Nephron progenitor cell (in vitro differentiated cells): ENCODE results near the gene RNF103.

Source experiments
- DNase-seq: peaks from one replicate; pipeline ENCODE4 v3.0.0; 2021
- H3K27ac Mint-ChIP-seq: 2 replicates; pipeline ENCODE4 v1.8.0; 2021; ENCODE audit warnings: mild to moderate bottlenecking, moderate library complexity, mixed read lengths
- H3K27me3 Mint-ChIP-seq: 2 replicates; pipeline ENCODE4 v1.8.0; 2021; ENCODE audit warnings: mild to moderate bottlenecking, low read depth, mixed read lengths; ENCODE audit not compliant: poor library complexity
- H3K36me3 Mint-ChIP-seq: 2 replicates; pipeline ENCODE4 v1.8.0; 2021; ENCODE audit warnings: low read depth, mixed read lengths
- H3K4me1 Mint-ChIP-seq: 2 replicates; pipeline ENCODE4 v1.8.0; 2021; ENCODE audit warnings: mixed read lengths
- H3K4me3 Mint-ChIP-seq: 2 replicates; pipeline ENCODE4 v1.8.0; 2021; ENCODE audit warnings: mild to moderate bottlenecking, moderate library complexity, mixed read lengths
- H3K9me3 Mint-ChIP-seq: 2 replicates; pipeline ENCODE4 v1.8.0; 2021; ENCODE audit warnings: mild to moderate bottlenecking, moderate library complexity, mixed read lengths
- TF ChIP-seq, protein P1 (sequence below): fragments of 200-600 bp; sonication (generic); IDR thresholded peaks from 2 replicates; pipeline ENCODE4 v1.5.0; 2021; ENCODE audit warnings: antibody characterized with exemption

The RNF103 gene

DNA sequence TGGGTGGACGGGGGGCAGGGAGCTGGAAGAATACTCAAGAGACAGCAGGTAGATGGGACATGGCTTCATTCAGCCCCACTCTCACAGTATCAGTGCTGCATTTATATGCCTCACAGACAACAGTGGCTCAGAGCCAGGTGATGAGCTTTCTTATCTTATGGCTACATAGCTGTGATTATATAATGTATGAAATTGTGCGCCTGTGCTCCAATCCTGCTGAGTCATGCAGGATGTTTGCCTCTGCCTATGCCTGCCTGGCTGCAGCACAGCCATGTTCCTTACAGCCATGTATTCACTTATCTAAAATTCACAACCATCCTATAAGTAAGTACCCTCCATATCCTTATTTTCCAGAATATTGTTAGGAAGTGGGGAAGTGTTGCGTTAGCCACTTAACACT lies 37.7 kb upstream of the RNF103 start:
- Mint-ChIP-seq H3K9me3 (peaks cover 52% of the 10 kb centered on the region), H3K4me1 (no peaks in the 10 kb centered on the region), H3K27me3 (no peaks in the 10 kb centered on the region), H3K4me3 (no peak overlapping the region), H3K36me3 (peaks cover 28% of the 10 kb centered on the region), H3K27ac (no peak overlapping the region)
- TF ChIP-seq, protein P1, sequence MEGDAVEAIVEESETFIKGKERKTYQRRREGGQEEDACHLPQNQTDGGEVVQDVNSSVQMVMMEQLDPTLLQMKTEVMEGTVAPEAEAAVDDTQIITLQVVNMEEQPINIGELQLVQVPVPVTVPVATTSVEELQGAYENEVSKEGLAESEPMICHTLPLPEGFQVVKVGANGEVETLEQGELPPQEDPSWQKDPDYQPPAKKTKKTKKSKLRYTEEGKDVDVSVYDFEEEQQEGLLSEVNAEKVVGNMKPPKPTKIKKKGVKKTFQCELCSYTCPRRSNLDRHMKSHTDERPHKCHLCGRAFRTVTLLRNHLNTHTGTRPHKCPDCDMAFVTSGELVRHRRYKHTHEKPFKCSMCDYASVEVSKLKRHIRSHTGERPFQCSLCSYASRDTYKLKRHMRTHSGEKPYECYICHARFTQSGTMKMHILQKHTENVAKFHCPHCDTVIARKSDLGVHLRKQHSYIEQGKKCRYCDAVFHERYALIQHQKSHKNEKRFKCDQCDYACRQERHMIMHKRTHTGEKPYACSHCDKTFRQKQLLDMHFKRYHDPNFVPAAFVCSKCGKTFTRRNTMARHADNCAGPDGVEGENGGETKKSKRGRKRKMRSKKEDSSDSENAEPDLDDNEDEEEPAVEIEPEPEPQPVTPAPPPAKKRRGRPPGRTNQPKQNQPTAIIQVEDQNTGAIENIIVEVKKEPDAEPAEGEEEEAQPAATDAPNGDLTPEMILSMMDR, result no peak
- no peak for DNase-seq

DNA sequence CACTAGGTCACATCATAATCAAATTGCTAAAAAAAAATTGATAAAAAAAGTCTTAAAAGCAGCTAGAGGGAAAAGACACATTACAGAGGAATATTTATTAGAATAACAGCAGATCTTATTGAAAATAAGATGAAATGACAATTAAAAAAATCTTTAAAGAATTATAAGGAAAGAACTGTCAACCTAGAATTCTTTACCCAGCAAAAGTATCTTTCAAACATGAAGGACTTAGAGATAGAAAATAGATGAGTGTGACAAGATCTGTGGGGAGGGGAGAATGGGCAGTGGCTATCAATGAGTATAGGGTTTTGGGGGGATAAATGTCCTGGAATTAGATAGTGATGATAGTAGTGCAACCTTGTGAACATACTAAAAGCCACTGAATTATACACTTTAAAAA lies 26.5 kb upstream of the RNF103 start:
- DNase-seq, result no peak
- Mint-ChIP-seq H3K27ac (no peak overlapping the region), H3K4me3 (no peak overlapping the region), H3K27me3 (no peaks in the 10 kb centered on the region), H3K9me3 (peaks cover 24% of the 10 kb centered on the region), H3K4me1 (no peaks in the 10 kb centered on the region), H3K36me3 (peaks cover 12% of the 10 kb centered on the region)
- TF ChIP-seq, protein P1, result no peak

DNA sequence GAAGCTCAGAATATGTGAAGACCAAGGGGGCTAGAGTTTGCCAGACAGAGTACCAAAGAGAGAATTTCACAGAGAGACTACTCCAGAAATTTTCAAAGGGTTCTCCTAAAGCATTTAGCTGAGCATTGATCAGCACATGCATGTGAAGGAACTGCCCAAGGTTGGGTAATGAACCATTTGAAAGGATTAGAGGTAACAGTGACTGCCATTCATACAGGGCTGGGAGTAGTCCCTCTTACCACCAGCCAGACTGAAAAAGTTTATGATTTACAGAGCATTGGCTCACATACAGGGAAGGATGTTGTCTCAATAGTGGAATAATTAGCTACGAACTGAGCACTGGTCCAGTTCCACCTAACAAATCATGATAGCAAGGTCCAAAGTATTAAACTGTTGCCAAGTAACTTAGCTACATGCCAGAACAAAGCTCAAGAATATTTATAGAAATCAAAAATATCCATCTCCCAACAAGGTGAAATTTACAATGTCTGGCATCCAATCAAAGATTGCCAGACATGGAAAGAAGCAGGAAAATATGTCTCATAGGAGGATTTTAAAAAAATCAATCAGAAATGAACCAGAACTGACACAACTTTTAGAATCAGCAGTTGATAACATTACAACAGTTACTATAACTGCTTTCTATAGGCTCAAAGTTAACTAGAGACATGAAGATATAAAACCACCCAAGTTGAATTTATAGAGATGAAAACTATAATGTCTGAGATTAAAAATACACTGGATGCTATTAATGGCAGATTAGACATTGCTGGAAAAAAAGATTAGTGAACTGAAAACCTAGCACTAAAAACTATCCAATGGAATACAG lies 25.7 kb upstream of the RNF103 start:
- H3K36me3 Mint-ChIP-seq, result peaks cover 12% of the 10 kb centered on the region
- H3K9me3 Mint-ChIP-seq, result peaks cover 24% of the 10 kb centered on the region
- no peaks in the 10 kb centered on the region for H3K27me3 Mint-ChIP-seq
- no peak for DNase-seq
- H3K4me3 Mint-ChIP-seq, result no peak overlapping the region
- H3K27ac Mint-ChIP-seq, result no peak overlapping the region
- TF ChIP-seq, protein P1, result no peak
- H3K4me1 Mint-ChIP-seq, result no peaks in the 10 kb centered on the region

DNA sequence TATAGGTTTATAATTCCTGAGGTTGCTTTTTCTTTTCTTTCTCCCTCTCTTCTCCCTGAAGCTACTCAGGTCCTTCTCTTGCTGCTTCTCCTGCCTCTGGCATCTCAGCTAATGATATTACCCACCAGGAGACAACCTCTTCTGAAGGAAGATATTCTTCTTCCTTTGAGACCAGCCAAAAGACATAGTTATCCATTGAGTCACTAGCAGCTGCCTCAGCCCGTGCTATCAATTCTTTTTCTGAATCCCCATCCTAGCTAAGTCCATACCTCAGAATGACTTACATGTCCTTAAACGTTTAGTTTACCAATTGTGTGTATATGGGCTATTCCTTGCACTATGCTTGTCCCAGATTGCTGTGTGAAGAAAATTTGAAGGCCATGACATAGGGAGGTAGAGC lies 25.0 kb upstream of the RNF103 start:
- H3K4me3 Mint-ChIP-seq, result no peak overlapping the region
- no peaks in the 10 kb centered on the region for H3K27me3 Mint-ChIP-seq
- H3K9me3 Mint-ChIP-seq, result peaks cover 27% of the 10 kb centered on the region
- no peaks in the 10 kb centered on the region for H3K4me1 Mint-ChIP-seq
- H3K36me3 Mint-ChIP-seq, result peaks cover 12% of the 10 kb centered on the region
- DNase-seq, result no peak
- H3K27ac Mint-ChIP-seq, result no peak overlapping the region
- TF ChIP-seq, protein P1, result no peak

DNA sequence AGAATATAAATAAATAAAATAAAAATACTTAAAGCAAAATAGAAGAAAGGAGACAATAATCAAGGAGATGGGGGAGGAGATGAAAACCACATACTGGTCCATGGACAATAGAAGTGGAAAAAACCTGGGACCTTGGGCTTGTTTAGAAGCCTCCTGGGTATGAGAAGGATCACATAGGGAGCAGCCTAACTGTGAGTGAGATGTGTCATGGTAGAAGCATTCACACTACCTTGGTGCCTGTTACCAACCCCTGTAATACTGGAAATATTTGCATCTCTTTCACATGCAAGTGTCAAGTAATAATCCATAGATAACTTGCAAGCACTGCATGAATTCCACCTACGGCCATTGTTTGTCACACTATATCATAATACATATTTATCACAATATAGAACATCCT lies 23.2 kb upstream of the RNF103 start:
- TF ChIP-seq, protein P1, result no peak
- peaks cover 12% of the 10 kb centered on the region for H3K36me3 Mint-ChIP-seq
- peaks cover 25% of the 10 kb centered on the region for H3K9me3 Mint-ChIP-seq
- no peak overlapping the region for H3K27ac Mint-ChIP-seq
- no peak for DNase-seq
- no peaks in the 10 kb centered on the region for H3K27me3 Mint-ChIP-seq
- no peak overlapping the region for H3K4me3 Mint-ChIP-seq
- no peaks in the 10 kb centered on the region for H3K4me1 Mint-ChIP-seq

DNA sequence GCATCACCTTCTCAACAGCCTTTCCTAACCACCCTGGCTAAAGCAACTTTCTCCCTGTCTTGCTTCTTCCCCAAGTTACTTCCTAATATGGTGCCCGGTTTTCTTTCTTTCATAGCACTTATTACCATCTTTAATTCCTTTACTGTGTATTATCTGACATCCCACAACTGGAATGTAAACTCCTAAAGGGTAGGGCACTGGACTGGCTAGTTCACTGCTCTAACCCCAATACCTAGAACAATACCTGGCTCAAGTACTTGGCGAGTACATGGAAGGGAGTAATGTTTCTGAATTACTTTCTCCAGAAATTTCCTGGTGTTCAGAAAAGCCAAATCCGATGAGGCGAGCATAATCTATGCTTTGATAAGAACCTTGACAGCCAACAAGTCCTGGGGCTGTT lies 22.7 kb upstream of the RNF103 start:
- Mint-ChIP-seq H3K9me3 (peaks cover 23% of the 10 kb centered on the region), H3K4me3 (no peak overlapping the region), H3K27ac (no peak overlapping the region), H3K36me3 (peaks cover 12% of the 10 kb centered on the region), H3K27me3 (peaks cover 3% of the 10 kb centered on the region), H3K4me1 (no peaks in the 10 kb centered on the region)
- no peak for DNase-seq
- TF ChIP-seq, protein P1, result no peak
